ENCODE measurements around the gene CARM1. TPM values are rescaled to one million over a fixed set of nuclear protein-coding genes. Genes with fewer than 3 reads are reported as not detected.
"Not testable (repeated sequence)": the region's sequence is repeated elsewhere in the genome, so short reads cannot be mapped to it uniquely, and the experiment has no call there.

The CARM1 gene
- total RNA-seq, 1 donor from 2014 or later: 86.0 TPM

GRCh38 chr19:10835089-10835753, 36.1 kb upstream of the CARM1 start:
- TF ChIP-seq, protein P1, sequence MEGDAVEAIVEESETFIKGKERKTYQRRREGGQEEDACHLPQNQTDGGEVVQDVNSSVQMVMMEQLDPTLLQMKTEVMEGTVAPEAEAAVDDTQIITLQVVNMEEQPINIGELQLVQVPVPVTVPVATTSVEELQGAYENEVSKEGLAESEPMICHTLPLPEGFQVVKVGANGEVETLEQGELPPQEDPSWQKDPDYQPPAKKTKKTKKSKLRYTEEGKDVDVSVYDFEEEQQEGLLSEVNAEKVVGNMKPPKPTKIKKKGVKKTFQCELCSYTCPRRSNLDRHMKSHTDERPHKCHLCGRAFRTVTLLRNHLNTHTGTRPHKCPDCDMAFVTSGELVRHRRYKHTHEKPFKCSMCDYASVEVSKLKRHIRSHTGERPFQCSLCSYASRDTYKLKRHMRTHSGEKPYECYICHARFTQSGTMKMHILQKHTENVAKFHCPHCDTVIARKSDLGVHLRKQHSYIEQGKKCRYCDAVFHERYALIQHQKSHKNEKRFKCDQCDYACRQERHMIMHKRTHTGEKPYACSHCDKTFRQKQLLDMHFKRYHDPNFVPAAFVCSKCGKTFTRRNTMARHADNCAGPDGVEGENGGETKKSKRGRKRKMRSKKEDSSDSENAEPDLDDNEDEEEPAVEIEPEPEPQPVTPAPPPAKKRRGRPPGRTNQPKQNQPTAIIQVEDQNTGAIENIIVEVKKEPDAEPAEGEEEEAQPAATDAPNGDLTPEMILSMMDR (IDR thresholded peaks at IDR 0.05; ENCODE audit: unreplicated experiment): no peak
- no peak for DNase-seq (ENCODE audit: low spot score, unreplicated experiment)
- Mint-ChIP-seq H3K27ac (peak overlapping the region; percentile 100), H3K36me3 (ENCODE audit: insufficient read depth) (peaks cover 5% of the 10 kb centered on the region), H3K9me3 (ENCODE audit: low read depth) (peaks cover 9% of the 10 kb centered on the region), H3K4me1 (ENCODE audit: low read depth) (no peaks in the 10 kb centered on the region), H3K4me3 (ENCODE audit: low read depth) (peak overlapping the region; percentile 94), H3K27me3 (no peaks in the 10 kb centered on the region)

DNA sequence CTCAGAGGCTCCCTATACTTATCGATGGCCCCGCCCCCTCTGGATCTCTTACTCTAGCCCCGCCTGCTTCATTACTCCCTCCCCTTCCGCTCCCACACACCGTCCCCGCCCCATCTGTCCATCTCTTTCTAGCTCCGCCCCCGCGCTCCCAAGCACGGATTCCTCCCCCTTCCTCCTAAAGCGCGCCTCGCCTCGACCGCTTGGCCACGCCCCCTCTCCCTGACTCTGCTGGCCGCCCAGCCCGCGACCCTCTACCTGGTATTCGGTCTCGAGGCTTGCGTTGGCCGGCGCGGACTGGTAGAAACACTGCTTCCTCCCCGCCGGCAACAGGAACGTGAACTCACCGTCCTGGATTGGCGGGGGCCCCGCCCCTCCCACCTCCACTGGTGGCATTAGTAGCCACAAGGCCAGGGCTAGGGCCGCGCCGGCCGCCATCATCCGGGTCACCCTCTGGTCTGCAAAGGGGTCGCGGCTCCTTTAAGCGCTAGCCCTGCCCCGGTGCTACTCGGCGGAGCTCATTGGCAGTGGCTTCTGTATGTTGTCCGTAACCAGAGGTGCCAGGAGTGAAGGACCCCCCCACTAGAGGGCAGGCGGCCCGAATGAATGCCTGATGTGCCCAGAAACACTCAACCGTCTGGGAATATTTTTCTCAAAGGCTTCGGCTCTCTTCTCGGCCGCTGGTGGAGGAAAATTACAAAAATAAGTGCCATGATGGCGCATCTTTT, 35.4 kb upstream of the CARM1 start, which contains the start of gene TMED1:
Gene TMED1, minus strand, starts transcription at position 459 of the 725 bp plus-strand sequence. Its CDS starts 21 bp downstream, at position 438.
- DNase-seq (ENCODE audit: low spot score, unreplicated experiment): peak; percentile 94
- peak within 1 kb of the TSS; percentile 94 for H3K4me3 Mint-ChIP-seq (ENCODE audit: low read depth)
- H3K36me3 Mint-ChIP-seq (ENCODE audit: insufficient read depth): peaks cover 5% of the 10 kb centered on the region
- H3K27ac Mint-ChIP-seq: peak within 1 kb of the TSS; percentile 100
- no peaks in the 10 kb centered on the region for H3K27me3 Mint-ChIP-seq
- TF ChIP-seq, protein P1 (IDR thresholded peaks at IDR 0.05; ENCODE audit: unreplicated experiment): peak; percentile 22
- H3K4me1 Mint-ChIP-seq (ENCODE audit: low read depth): no peaks in the 10 kb centered on the region
- H3K9me3 Mint-ChIP-seq (ENCODE audit: low read depth): peaks cover 9% of the 10 kb centered on the region

DNA sequence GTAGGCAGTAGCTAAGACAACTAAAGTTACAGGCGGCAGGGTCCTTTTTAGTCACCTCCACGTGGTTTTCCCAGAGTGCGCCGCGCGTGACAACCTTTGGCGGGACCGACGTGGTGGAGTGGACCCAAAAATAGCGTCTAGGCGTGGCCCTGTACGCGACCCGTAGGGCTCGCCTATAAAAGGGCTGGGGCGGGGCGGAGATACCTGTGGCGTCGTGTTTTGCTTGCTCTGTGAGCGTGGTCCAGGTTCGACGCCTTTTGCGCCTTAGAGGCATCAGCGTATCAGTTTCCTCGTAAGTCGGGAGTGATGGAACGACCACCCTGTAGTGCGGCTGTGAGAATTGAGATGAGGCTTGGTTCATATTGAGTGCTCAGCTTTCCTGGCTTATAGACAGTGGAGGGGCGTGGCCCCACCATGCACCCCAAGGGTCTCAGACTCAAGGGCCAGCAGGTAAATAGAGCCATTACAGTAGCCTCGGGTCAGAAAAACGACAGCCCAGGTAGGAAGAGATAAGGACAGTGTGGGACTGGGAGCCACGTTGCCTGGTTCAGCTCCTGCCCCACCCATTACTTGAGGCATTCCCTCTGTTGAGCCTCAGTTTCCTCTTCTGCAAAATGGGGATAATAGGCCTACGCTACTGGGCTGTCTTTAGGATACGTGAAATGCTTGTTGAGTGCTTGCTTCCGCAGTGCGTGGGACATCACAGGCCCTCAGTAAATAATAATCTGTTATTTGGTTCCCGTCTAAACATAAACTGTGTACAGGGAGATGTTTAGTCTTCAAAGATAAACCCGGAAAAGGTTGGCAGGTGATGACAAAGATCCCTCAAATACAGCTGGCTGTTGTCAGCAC, 34.6 kb upstream of the CARM1 start:
- no peaks in the 10 kb centered on the region for H3K4me1 Mint-ChIP-seq (ENCODE audit: low read depth)
- H3K27ac Mint-ChIP-seq: peak overlapping the region; percentile 100
- H3K27me3 Mint-ChIP-seq: no peaks in the 10 kb centered on the region
- TF ChIP-seq, protein P1 (IDR thresholded peaks at IDR 0.05; ENCODE audit: unreplicated experiment): no peak
- peaks cover 9% of the 10 kb centered on the region for H3K9me3 Mint-ChIP-seq (ENCODE audit: low read depth)
- peaks cover 5% of the 10 kb centered on the region for H3K36me3 Mint-ChIP-seq (ENCODE audit: insufficient read depth)
- peak overlapping the region; percentile 94 for H3K4me3 Mint-ChIP-seq (ENCODE audit: low read depth)
- no peak for DNase-seq (ENCODE audit: low spot score, unreplicated experiment)

GRCh38 chr19:10837649-10838048, 33.7 kb upstream of the CARM1 start:
- H3K36me3 Mint-ChIP-seq (ENCODE audit: insufficient read depth); H3K4me3 Mint-ChIP-seq (ENCODE audit: low read depth); H3K4me1 Mint-ChIP-seq (ENCODE audit: low read depth); DNase-seq (ENCODE audit: low spot score, unreplicated experiment); H3K27ac Mint-ChIP-seq; H3K27me3 Mint-ChIP-seq; H3K9me3 Mint-ChIP-seq (ENCODE audit: low read depth): not testable (repeated sequence)

- peaks cover 9% of the 10 kb centered on the region for H3K9me3 Mint-ChIP-seq (ENCODE audit: low read depth)
- no peaks in the 10 kb centered on the region for H3K4me1 Mint-ChIP-seq (ENCODE audit: low read depth)
- H3K27me3 Mint-ChIP-seq: no peaks in the 10 kb centered on the region
- H3K27ac Mint-ChIP-seq: no peak overlapping the region
- no peak overlapping the region for H3K4me3 Mint-ChIP-seq (ENCODE audit: low read depth)
- DNase-seq (ENCODE audit: low spot score, unreplicated experiment): no peak
- TF ChIP-seq, protein P1 (IDR thresholded peaks at IDR 0.05; ENCODE audit: unreplicated experiment): no peak
- H3K36me3 Mint-ChIP-seq (ENCODE audit: insufficient read depth): peaks cover 3% of the 10 kb centered on the region
Observed at GRCh38 chr19:10838377-10838776, 33.0 kb upstream of the CARM1 start.

Data from progenitor cell of endocrine pancreas (in vitro differentiated cells).